HUES6 (cell line): Measurements from ENCODE around the gene VWA7.

Experiments
- H3K27ac ChIP-seq: 2 replicates; pipeline ENCODE4 v1.7.0; 2013; ENCODE audit warnings: low read depth, mild to moderate bottlenecking, low read length, inconsistent platforms
- H3K27me3 ChIP-seq: 2 replicates; pipeline ENCODE4 v1.6.1; 2013; ENCODE audit warnings: low read length; ENCODE audit not compliant: control insufficient read depth, insufficient read depth
- H3K36me3 ChIP-seq: 2 replicates; pipeline ENCODE4 v1.6.1; 2013; ENCODE audit warnings: low read length; ENCODE audit not compliant: control insufficient read depth, insufficient read depth
- H3K4me1 ChIP-seq: 2 replicates; pipeline ENCODE4 v1.6.1; 2013; ENCODE audit warnings: low read length; ENCODE audit not compliant: control insufficient read depth, insufficient read depth
- H3K4me3 ChIP-seq: 2 replicates; pipeline ENCODE4 v1.5.1; 2013; ENCODE audit warnings: low read depth, low read length
- H3K9ac ChIP-seq: one replicate; pipeline ENCODE4 v1.6.1; 2013; ENCODE audit warnings: mild to moderate bottlenecking, low read length
- H3K9me3 ChIP-seq: 2 replicates; pipeline ENCODE4 v1.6.1; 2013; ENCODE audit warnings: low read depth, low read length; ENCODE audit not compliant: control insufficient read depth, insufficient read depth

The VWA7 gene

DNA sequence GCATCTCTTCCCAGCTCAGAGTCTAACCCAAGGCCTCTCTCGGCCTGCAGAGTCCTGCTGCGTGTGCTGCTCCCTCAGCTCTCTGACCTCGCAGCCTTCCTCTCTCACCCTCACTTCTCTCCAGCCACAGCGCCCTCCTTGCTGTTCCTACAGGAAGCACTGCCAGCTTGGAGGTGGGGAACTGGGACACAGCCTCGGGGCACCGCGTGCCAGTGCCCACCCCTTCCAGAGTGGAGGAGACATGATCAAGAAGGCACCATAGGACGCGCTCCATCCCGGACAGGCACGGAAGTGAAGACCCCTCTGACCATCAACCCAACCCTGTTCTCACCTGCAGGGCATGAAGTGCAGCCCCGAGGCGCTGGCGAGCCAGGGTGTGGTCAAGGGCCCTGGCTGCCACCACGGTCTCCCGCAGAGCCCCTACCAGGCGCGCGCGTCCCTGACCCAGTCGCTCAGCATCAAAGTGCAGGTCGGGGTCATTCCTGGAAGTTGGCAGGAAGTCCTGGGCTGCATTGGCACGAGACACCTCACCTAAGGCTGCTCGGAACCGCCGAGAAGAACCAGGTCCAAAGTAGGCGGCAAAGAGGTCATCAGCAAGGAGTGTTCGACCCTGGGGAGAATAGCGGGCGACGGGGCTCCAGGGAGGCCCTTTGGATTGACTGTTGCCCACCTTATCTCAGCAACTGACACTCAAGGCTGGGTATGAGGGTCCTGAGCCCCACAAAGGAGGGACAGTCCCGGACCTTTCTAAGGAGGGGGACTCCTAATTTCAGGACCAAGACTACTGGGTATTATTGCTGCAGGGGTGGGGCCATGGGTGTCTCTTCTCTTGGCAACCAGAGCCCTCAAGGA lies 1.3 kb downstream of the VWA7 start:
- Histone ChIP-seq H3K9ac (no peak overlapping the region), H3K36me3 (peaks cover 36% of the 10 kb centered on the region), H3K27me3 (no peaks in the 10 kb centered on the region), H3K4me3 (no peak overlapping the region), H3K27ac (no peak overlapping the region), H3K4me1 (peaks cover 6% of the 10 kb centered on the region; the same call in 1 of the 2 replicates), H3K9me3 (no peaks in the 10 kb centered on the region)

DNA sequence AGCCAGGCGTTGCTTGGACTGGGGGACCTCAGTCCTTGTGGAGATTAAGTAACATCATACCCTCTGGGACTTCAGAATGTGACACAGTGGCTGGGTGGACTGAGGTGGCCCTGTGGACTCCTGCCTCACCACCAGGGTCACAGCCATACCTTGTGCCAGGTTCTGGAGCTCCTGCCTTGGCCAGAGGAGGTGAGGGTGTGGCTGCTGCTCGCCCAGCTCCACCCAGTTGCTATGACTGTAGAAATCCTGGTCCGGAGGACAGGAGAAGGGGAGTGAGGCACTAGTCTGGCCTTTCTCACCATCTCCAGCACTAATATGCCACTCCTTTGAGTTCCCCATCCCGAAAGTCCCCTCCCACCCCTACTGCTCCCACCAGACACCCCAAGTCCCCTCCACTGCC lies 1.9 kb downstream of the VWA7 start:
- H3K4me1 ChIP-seq = peaks cover 6% of the 10 kb centered on the region; the same call in 1 of the 2 replicates
- no peaks in the 10 kb centered on the region for H3K9me3 ChIP-seq
- H3K9ac ChIP-seq = no peak overlapping the region
- peaks cover 30% of the 10 kb centered on the region for H3K36me3 ChIP-seq
- H3K4me3 ChIP-seq = no peak overlapping the region
- H3K27ac ChIP-seq = no peak overlapping the region
- no peaks in the 10 kb centered on the region for H3K27me3 ChIP-seq

DNA sequence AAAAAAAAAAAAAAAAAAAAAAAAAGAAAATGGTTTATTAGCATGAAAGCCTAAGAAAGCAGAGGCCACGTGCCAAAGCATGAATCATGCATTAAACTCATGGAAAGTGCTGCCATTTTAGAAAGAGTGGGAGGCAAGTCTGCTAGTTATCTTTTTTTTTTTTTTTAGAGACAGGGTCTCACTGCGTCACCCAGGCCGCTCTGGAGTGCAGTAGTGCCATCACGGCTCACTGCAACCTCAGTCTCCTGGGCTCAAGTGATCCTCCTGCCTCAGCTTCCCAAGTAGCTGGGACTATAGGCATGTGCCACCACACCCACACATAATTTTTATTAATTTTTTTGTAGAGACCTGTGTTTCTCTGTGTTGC lies 5.2 kb downstream of the VWA7 start:
- no peak overlapping the region for H3K9ac ChIP-seq
- no peaks in the 10 kb centered on the region for H3K27me3 ChIP-seq
- no peak overlapping the region for H3K27ac ChIP-seq
- H3K4me1 ChIP-seq = peaks cover 1% of the 10 kb centered on the region; the same call in 1 of the 2 replicates
- no peak overlapping the region for H3K4me3 ChIP-seq
- no peaks in the 10 kb centered on the region for H3K9me3 ChIP-seq
- H3K36me3 ChIP-seq = no peaks in the 10 kb centered on the region

DNA sequence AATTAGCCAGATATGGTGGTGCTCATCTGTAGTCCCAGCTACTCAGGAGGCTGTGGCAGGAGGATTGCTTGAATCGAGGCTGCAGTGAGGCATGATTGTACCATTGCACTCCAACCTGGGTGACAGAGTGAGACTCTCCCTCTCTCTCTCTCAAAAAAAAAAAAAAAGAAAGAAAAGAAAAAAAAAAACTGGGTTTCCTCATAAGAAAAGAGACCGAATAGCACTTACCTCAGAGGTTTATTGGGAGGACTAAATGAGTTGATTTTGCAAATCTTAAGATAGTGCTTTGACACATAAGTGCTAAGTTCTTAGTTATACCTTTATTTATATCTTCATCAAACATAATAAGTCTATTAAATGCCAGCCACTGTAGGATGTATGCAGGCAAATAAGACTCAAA lies 6.3 kb downstream of the VWA7 start:
- no peak overlapping the region for H3K9ac ChIP-seq

DNA sequence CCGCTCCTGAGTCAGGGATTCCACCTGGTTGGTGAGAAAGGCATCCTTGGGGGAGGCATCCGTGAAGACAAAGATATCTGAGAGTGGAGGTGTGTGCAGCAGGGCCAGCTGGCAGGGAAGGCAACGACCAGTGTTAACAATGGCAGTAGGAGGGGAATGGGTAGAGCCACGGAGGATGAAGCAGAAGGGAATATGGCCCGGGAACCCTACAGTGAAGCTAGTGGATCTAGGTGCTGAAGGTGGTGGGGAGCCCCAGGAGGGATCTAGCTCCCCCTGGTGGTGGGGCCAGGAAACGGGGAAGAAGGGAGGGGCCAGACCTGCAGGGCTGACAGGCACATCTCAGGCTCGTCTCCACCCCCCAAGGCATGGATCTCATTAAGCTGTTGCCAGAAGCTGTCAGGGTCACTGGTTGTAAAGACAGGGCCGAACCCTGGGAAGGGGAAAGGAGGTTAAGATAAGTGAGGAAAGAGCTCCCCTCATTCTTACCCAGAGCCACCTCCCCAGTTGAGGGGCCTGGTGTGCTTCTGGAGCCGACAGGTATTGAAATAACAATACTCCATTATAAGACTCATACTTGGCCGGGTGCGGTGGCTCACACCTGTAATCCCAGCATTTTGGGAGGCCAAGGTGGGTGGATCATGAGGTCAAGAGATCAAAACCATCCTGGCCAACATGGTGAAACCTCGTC lies 7.3 kb downstream of the VWA7 start:
- peaks cover 6% of the 10 kb centered on the region; the same call in 1 of the 2 replicates for H3K4me1 ChIP-seq
- H3K36me3 ChIP-seq = no peaks in the 10 kb centered on the region
- H3K9ac ChIP-seq = no peak overlapping the region
- H3K27ac ChIP-seq = no peak overlapping the region
- no peaks in the 10 kb centered on the region for H3K9me3 ChIP-seq
- no peak overlapping the region for H3K4me3 ChIP-seq
- H3K27me3 ChIP-seq = no peaks in the 10 kb centered on the region

More for the DNA sequence above, 6.3 kb downstream of the VWA7 start:
- Histone ChIP-seq H3K4me1 (peaks cover 6% of the 10 kb centered on the region; the same call in 1 of the 2 replicates), H3K27me3 (no peaks in the 10 kb centered on the region), H3K36me3 (no peaks in the 10 kb centered on the region), H3K27ac (no peak overlapping the region), H3K9me3 (no peaks in the 10 kb centered on the region), H3K4me3 (no peak overlapping the region)

DNA sequence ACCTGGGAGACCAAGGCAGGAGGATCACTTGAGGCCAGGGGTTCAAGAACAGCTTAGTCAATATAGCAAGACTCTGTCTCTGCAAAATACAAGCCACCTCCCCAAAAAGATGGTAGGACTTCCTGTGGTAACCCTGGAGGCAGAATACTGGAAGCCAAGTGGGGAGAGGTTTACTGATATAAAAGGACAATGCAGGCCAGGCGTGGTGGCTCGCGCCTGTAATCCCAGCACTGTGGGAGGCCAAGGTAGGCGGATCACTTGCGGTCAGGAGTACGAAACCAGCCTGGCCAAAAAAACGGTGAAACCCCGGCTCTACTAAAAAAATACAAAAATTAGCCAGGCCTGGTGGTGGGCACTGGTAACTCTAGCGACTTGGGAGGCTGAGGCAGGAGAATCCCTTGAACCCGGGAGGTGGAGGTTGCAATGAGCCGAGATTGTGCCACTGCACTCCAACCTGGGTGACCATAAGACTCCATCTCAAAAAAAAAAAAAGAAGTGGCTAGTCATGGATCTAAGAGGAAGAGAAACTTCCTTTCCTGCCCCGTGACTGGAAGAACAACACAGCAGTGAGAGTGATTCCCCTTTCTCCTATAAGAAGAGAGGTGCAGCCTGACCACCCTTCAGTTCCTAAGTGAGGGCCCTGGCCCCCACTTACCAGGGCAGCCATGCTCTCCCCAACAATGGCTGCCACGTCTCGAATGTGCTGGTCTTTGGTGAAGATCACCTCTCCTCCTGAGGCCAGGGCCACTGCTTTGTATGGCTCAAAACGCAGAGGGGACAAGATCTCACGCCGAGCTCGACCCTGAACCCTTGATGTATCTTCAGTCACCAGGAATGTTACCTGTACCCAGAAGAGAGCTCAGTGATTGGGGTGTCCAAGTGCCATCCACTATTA lies 8.5 kb downstream of the VWA7 start:
- H3K9ac ChIP-seq = no peak overlapping the region
- no peaks in the 10 kb centered on the region for H3K27me3 ChIP-seq

DNA sequence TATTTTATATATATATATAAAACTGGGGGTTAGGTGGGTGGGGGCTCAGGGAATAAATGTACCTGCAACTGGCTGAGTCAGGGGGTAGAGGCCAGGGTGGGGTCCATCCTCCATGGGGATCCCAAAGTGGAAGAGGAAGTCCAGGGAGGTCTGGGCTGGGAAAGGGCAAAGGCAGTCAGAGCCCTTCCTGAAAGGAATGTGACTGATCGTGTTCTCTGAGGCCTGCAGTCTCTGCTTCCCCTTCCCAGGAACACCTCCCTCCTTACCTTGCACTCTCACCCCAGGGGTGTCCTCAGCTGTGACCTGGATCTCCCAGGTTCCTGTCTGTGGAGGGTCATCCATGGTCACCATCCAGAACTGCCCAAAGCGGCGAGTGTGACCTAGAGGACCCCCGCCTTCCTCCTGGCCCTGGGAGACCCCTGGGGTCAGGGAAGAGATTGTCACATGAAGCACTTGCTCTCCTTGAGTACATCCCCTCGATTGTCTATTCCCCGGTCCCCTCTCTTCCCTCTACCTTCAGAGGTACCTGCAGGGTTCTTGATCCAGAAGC lies 10.0 kb downstream of the VWA7 start:
- peaks cover 10% of the 10 kb centered on the region; the same call in 1 of the 2 replicates for H3K4me1 ChIP-seq
- H3K4me3 ChIP-seq = no peak overlapping the region
- H3K27me3 ChIP-seq = no peaks in the 10 kb centered on the region
- no peak overlapping the region for H3K9ac ChIP-seq
- H3K27ac ChIP-seq = no peak overlapping the region
- peaks cover 13% of the 10 kb centered on the region; the same call in 1 of the 2 replicates for H3K36me3 ChIP-seq
- H3K9me3 ChIP-seq = no peaks in the 10 kb centered on the region

More for the DNA sequence above, 8.5 kb downstream of the VWA7 start:
- Histone ChIP-seq H3K4me3 (no peak overlapping the region), H3K9me3 (no peaks in the 10 kb centered on the region), H3K27ac (no peak overlapping the region), H3K4me1 (peaks cover 6% of the 10 kb centered on the region; the same call in 1 of the 2 replicates), H3K36me3 (peaks cover 4% of the 10 kb centered on the region; the same call in 1 of the 2 replicates)

DNA sequence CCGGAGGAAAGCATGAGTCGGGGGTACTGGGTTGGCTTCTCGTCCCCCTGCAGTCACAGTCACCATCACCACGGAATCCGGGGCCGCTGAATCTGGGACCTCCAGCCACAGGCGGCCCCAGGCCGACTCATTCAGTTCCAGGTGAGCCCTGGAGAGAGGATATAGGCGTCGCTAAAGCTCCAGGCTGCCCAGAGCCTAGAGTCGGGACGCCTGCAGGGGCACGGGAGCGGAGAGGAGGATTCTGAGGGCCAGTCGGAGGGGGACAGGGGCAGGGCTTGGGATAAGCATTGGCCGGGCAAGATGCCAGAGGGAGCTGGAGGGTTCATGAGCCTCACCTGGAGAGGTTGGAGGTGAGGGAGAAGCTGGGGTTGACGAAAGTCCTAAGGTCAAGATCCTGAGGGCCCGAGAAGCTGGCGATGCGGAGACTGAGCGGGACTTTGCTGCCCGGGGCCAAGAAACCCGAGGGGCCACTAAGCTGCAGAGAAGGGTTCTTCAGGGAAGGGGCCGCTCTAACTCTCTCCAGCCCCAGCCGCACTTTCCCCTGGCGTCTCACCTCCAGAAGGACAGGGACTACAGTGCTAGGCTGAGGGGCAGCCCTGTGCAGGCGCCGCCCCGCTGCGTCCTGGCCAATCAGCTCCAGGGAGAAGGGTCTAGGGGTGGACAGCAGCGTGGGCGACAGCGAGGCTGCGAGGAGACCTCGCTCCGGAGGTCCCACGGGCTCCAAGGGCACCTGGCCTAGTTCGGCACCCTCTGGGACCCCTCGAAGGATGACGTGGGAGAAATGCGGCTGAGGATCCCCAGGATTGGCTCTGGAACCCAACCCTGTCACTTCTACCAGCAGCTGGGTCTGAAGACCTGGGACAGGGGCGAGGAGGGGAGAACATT lies 11.0 kb downstream of the VWA7 start:
- Histone ChIP-seq H3K9ac (peak overlapping the region; percentile 35), H3K4me1 (peaks cover 10% of the 10 kb centered on the region; the same call in 1 of the 2 replicates), H3K9me3 (no peaks in the 10 kb centered on the region), H3K36me3 (peaks cover 23% of the 10 kb centered on the region), H3K27me3 (no peaks in the 10 kb centered on the region), H3K4me3 (peak overlapping the region; percentile 55), H3K27ac (no peak overlapping the region)

DNA sequence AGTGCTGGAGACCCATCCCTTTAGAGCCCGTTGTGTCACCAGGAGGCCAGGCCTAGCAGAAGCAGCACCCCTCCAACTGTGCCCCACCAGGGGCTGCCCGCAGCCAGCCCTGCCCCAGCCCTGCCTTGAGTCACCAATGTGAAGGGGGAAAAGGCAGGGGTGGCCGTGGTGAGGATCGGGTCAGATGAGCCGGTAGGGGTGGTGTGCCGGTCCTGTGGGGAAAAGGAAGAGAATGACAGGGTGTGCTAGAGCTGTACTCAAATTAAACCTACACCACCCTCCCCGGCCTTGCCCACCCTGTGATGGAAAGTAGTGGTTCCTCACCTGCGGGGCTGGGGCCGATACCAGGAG lies 11.6 kb downstream of the VWA7 start:
- H3K36me3 ChIP-seq = peaks cover 29% of the 10 kb centered on the region
- H3K4me3 ChIP-seq = peak overlapping the region; percentile 55; the same call in 1 of the 2 replicates
- no peaks in the 10 kb centered on the region for H3K27me3 ChIP-seq
- peaks cover 10% of the 10 kb centered on the region; the same call in 1 of the 2 replicates for H3K4me1 ChIP-seq
- H3K27ac ChIP-seq = no peak overlapping the region
- H3K9ac ChIP-seq = no peak overlapping the region
- no peaks in the 10 kb centered on the region for H3K9me3 ChIP-seq

DNA sequence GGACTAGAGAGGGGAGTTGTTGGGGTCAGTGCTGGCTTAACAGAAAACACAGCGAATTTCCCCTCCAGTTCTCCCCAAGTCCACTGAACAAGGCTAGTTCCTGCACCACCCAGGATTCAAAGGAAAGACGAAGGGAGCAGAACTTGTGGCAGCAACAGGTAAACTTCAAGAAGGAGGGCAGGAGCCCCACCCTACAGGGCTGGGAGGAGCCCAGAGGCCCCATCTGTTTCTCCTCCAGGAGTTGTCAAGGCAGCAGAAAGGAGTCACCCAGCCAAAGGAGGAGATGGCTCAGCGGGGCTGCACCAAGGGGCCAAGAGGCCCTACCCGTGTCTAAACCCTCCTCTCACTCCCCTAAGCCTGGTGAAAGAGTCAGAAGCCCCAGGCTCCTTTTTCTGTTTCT lies 12.9 kb downstream of the VWA7 start:
- H3K4me1 ChIP-seq = peaks cover 10% of the 10 kb centered on the region; the same call in 1 of the 2 replicates
- H3K9ac ChIP-seq = no peak overlapping the region

More for the DNA sequence above, 12.9 kb downstream of the VWA7 start:
- H3K36me3 ChIP-seq = peaks cover 43% of the 10 kb centered on the region
- no peaks in the 10 kb centered on the region for H3K9me3 ChIP-seq
- no peak overlapping the region for H3K27ac ChIP-seq
- no peaks in the 10 kb centered on the region for H3K27me3 ChIP-seq
- H3K4me3 ChIP-seq = no peak overlapping the region
